Measurements from ENCODE around the gene LENG9. TPM values are rescaled to one million over a fixed set of nuclear protein-coding genes. Genes with fewer than 3 reads are reported as not detected.

Gene LENG9
- total RNA-seq, 1 donor from 2014 or later: 8.4 TPM

DNA sequence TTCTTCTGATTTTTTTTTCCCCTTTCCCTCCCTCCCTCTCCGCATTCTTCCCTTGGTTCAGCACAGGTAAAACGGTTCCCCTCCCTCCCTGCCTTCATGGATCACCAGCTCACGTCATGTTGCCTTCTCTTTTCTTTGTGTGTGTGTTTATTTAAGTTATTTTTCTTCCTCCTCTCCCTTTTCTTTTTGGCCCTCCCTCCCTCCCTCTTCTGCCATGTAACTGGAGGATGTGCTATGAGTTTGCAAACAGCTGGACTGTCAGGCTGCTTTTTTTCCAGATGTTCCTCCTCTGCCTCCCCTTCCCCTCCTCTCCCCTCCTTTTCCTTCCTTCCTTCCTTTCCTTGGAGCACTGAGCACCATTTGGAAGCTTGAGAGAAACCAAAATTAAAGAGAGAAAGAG, 2.0 kb downstream of the LENG9 start:
- H3K4me3 Mint-ChIP-seq: peak overlapping the region; percentile 74
- H3K4me1 Mint-ChIP-seq (ENCODE audit: low read depth): peaks cover 31% of the 10 kb centered on the region
- no peak for DNase-seq (ENCODE audit: low spot score)
- intact Hi-C loops (cut with micrococcal nuclease): loop anchor here (5.0 to 10.0 kb wide), 3 partner anchors 876 to 1267 kb away; partner anchors contain the start of genes CCDC106, KMT5C, ZNF580 and ZNF581
- H3K36me3 Mint-ChIP-seq (ENCODE audit: low read depth): peaks cover 31% of the 10 kb centered on the region
- H3K27me3 Mint-ChIP-seq (ENCODE audit: insufficient read depth): peaks cover 6% of the 10 kb centered on the region
- H3K9me3 Mint-ChIP-seq: no peaks in the 10 kb centered on the region
- no peak overlapping the region for H3K27ac Mint-ChIP-seq

DNA sequence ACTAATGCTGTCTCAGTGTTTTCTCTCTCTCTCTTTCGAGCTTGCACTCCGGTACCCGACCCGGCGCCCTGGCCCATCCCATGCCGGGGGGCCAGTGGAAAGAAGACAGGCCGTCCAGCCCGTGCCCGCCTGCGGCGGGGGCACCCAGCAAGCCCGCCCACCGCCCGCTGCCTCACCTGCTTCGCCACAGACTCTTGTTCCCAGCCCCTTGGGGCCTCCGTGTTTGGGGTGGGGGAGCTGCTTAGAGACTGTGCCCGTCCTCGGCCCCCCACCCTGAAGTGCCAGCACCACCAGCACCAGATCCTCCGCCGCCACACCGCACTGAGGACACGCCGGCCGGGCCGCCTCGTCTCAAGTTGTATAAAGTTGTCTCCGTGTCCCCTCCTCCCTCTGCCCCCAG, 2.4 kb downstream of the LENG9 start:
- intact Hi-C loops (cut with micrococcal nuclease): loop anchor here (5.0 to 10.0 kb wide), 3 partner anchors 876 to 1266 kb away; partner anchors contain the start of genes CCDC106, KMT5C, ZNF580 and ZNF581
- H3K9me3 Mint-ChIP-seq: no peaks in the 10 kb centered on the region
- no peak for DNase-seq (ENCODE audit: low spot score)
- peaks cover 31% of the 10 kb centered on the region for H3K4me1 Mint-ChIP-seq (ENCODE audit: low read depth)
- peaks cover 31% of the 10 kb centered on the region for H3K36me3 Mint-ChIP-seq (ENCODE audit: low read depth)
- peak overlapping the region; percentile 74 for H3K4me3 Mint-ChIP-seq
- peaks cover 2% of the 10 kb centered on the region for H3K27me3 Mint-ChIP-seq (ENCODE audit: insufficient read depth)
- H3K27ac Mint-ChIP-seq: no peak overlapping the region

DNA sequence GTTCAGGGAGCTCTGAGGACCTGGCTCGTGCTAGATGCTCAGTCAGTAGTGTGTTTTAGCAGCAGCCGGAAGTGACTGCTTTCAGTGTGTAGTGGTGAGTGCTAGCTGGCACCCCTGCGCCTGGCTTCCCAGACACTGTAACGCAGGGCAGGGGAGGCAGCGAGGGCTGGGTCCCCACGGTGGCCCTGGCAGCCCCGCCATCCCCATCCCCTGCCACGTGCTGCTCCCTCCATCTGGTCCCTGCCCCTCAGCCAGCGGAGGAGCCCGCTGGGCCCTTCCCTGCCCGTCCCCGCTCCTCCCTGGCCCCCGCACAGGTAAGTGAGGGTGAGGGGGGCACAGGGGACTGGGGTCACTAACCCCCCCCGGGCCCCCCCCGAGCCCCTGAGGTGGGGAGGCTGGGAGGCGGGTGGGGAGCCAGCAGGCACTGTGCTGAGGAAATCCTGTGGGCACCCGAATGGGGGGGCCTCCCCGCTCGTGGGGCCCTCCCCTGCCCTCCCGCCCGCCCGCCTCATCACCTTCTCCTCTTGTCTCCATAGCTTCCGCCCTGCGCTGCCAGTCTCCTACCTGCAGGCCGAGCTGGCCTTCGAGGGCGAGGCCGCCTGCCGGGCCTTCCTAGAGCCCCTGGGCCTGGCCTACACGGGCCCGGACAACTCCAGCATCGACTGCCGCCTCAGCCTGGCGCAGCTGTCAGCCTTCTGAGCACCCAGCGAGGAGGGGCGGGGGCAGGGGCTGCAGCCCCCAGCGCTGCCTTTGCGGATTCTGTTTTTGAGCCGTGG, 3.2 kb downstream of the LENG9 start:
- H3K4me3 Mint-ChIP-seq: no peak overlapping the region
- H3K27me3 Mint-ChIP-seq (ENCODE audit: insufficient read depth): peaks cover 2% of the 10 kb centered on the region
- no peaks in the 10 kb centered on the region for H3K9me3 Mint-ChIP-seq
- intact Hi-C loops (cut with micrococcal nuclease): loop anchor here (5.0 to 10.0 kb wide), 3 partner anchors 877 to 1266 kb away; partner anchors contain the start of genes CCDC106, KMT5C, ZNF580 and ZNF581
- H3K27ac Mint-ChIP-seq: peak overlapping the region; percentile 63
- peaks cover 33% of the 10 kb centered on the region for H3K36me3 Mint-ChIP-seq (ENCODE audit: low read depth)
- no peak for DNase-seq (ENCODE audit: low spot score)
- H3K4me1 Mint-ChIP-seq (ENCODE audit: low read depth): peaks cover 31% of the 10 kb centered on the region

DNA sequence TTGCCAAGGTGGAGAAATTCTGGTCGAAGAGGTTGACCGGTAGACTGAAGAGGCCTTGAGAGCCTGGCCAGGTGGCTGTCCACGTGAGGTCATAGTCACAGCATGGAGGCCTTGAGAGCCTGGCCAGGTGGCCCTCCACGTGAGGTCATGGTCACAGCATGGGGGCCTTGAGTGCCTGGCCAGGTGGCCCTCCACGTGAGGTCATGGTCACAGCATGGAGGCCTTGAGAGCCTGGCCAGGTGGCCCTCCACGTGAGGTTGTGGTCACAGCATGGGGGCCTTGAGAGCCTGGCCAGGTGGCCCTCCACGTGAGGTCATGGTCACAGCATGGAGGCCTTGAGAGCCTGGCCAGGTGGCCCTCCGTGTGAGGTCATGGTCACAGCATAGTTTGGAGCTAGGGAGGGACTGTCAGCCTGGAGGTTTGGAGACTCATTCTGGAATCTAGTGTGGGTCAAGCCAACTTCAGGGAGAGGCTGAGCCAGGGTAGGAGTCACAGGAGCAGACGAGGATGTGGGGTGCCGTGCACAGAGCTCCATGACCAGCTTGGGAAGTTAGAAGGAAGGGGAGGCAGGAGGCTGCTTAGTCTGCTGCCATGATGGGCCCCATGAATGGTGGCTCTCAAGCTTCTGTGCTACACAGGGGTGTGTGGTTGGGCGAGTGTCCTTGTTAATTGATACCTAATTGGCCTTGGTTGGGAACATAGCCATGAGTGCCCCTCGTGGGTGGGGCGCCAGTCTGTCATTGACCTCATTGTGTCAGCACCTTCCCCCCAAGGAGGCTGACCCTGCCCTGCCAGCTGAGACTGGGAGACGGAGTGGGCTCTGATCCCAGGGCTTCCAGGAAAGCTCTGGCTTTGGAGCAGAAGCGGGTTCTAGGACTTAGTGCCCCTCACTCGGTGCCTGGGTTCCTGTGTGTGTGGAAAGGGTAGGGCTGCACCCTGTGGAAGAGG, 4.0 kb downstream of the LENG9 start:
- intact Hi-C loops (cut with micrococcal nuclease): loop anchor here (5.0 to 10.0 kb wide), 3 partner anchors 878 to 1265 kb away; partner anchors contain the start of genes CCDC106, KMT5C, ZNF580 and ZNF581
- Mint-ChIP-seq H3K4me1 (ENCODE audit: low read depth) (peaks cover 26% of the 10 kb centered on the region), H3K9me3 (no peaks in the 10 kb centered on the region), H3K4me3 (peak overlapping the region; percentile 45), H3K27ac (peak overlapping the region; percentile 63), H3K27me3 (ENCODE audit: insufficient read depth) (no peaks in the 10 kb centered on the region), H3K36me3 (ENCODE audit: low read depth) (peaks cover 39% of the 10 kb centered on the region)
- no peak for DNase-seq (ENCODE audit: low spot score)

DNA sequence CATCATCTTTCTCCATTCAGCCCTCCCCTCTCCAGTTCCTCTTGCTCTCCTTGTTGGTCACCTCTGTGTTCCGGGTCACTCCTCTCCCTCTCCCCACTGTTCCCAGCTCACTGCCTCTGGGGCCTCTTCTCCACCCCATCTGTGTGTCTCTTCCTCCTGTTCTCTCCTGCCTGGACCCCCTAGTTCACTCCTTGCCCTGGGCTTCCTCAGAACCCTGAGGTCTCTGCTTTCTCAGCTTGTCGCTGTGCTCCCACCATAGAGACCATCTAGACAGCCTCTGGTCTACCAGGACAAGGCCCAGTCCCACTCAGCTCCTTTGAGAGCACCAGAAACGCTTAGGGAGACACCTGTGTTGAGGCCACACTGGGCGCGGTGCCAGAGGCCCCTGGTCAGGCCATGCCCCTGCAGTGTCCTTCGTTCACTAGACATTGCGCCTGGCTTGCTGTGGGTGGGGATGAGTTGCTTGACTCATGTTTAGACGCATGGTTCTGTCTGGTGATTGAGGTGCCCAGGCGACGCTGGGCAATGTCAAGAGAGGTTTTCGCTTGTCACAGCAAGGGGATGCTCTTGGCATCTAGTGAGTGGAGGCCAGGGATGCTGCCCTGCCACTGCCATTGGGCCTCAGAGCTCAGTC, 4.8 kb downstream of the LENG9 start:
- intact Hi-C loops (cut with micrococcal nuclease): no loop called here
- peaks cover 44% of the 10 kb centered on the region for H3K36me3 Mint-ChIP-seq (ENCODE audit: low read depth)
- peaks cover 26% of the 10 kb centered on the region for H3K4me1 Mint-ChIP-seq (ENCODE audit: low read depth)
- no peaks in the 10 kb centered on the region for H3K27me3 Mint-ChIP-seq (ENCODE audit: insufficient read depth)
- no peak overlapping the region for H3K27ac Mint-ChIP-seq
- no peak for DNase-seq (ENCODE audit: low spot score)
- no peaks in the 10 kb centered on the region for H3K9me3 Mint-ChIP-seq
- H3K4me3 Mint-ChIP-seq: no peak overlapping the region

DNA sequence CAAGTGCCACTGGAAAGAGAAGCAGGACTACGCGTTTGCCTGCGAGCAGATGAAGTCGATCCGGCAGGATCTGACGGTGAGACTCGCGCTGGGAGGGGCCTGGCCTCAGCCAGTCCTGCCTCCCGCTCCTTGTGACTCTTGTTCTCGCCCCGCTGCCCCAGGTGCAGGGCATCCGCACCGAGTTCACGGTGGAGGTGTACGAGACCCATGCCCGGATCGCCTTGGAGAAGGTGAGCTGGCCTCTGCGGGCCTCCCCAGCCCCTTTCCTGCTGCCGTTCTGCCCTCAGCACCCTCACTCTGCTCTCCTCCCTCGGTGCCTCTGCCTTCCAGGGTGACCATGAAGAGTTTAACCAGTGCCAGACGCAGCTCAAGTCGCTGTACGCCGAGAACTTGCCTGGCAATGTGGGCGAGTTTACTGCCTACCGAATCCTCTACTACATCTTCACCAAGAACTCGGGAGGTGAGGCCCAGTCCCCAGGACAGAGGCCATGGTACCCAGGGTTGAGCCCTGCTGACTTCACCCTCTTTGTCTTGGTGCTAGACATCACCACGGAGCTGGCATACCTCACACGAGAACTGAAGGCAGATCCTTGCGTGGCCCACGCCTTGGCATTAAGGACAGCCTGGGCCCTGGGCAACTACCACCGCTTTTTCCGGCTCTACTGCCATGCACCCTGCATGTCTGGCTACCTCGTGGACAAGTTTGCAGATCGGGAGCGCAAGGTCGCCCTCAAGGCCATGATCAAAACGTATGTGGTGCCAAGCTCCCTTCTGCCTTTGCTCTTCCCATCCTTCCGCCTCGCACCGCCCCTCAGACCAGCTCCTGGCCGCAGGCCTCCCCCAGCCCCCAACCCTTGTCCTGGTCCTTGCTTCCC, 5.6 kb downstream of the LENG9 start:
- no peak overlapping the region for H3K4me3 Mint-ChIP-seq
- no peaks in the 10 kb centered on the region for H3K9me3 Mint-ChIP-seq
- H3K4me1 Mint-ChIP-seq (ENCODE audit: low read depth): peaks cover 32% of the 10 kb centered on the region
- DNase-seq (ENCODE audit: low spot score): no peak
- H3K27ac Mint-ChIP-seq: no peak overlapping the region
- intact Hi-C loops (cut with micrococcal nuclease): no loop called here
- no peaks in the 10 kb centered on the region for H3K27me3 Mint-ChIP-seq (ENCODE audit: insufficient read depth)
- peaks cover 52% of the 10 kb centered on the region for H3K36me3 Mint-ChIP-seq (ENCODE audit: low read depth)

DNA sequence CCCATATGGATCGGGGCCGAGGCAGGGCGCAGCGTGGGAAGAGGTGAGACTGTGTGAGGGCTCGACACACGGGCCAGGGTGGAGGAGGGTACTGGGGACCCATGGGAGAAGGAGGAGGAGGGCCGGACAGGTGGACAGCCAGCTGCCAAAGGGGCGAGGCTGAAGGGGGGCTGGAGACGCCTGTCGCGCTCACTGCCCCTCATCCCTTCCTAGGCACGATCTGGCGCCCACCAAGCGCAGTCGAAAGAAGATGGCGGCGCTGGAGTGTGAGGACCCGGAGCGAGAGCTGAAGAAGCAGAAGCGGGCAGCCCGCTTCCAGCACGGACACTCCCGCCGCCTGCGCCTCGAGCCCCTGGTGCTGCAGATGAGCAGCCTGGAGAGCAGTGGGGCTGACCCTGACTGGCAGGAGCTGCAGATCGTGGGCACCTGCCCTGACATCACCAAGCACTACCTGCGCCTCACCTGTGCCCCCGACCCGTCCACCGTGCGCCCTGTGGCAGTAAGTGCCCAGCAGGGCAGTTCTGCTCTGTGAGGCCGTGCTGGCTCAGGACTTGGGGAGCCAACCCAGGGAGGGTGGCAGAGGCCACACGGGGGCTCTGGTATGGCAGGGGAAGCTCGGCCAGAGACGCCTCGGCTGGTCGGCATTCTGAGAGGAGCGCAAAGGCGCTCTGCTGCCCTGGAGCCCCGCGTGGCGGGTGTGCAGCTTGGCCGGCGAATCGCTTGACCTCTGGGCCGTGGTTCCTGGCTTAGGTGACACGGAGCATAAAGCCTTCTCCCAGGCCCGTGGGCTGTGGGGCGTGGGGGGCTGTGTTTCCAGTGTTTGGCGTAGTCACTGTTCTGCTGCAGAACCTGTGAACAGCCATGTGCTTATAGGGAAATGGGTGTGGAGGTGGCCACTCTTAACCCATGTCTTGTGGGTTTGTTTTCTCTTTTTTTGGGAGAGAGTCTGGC, 6.9 kb downstream of the LENG9 start:
- no peak overlapping the region for H3K27ac Mint-ChIP-seq

DNA sequence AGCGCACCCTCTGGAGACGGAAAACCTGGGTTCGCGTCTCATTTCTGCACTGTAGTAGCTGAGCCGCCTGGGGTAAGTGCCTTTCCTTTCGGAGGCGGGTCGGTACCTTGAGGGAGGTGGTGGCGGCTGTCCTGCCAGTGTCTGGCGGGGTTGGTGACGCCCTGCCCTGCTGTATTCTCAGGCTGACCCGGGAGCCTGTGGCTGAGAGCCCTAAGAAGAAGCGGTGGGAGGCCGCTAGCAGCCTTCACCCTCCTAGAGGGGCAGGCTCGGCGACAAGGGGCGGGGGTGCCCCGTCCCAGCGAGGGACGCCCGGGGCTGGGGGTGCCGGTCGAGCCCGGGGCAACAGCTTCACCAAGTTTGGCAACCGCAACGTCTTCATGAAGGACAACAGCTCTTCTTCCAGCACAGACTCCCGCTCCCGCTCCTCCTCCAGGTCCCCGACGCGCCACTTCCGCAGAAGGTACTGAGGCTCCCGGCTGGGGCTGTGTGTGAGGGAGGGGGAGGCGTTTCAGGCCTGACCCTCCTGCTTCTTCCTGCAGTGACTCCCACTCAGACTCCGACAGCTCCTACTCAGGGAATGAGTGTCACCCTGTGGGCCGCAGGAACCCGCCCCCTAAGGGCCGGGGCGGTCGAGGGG, 7.7 kb downstream of the LENG9 start:
- Mint-ChIP-seq H3K4me3 (no peak overlapping the region), H3K27me3 (ENCODE audit: insufficient read depth) (no peaks in the 10 kb centered on the region), H3K4me1 (ENCODE audit: low read depth) (peaks cover 38% of the 10 kb centered on the region), H3K27ac (no peak overlapping the region), H3K9me3 (no peaks in the 10 kb centered on the region), H3K36me3 (ENCODE audit: low read depth) (peaks cover 58% of the 10 kb centered on the region)
- no peak for DNase-seq (ENCODE audit: low spot score)
- intact Hi-C loops (cut with micrococcal nuclease): no loop called here

More for the DNA sequence above, 6.9 kb downstream of the LENG9 start:
- Mint-ChIP-seq H3K36me3 (ENCODE audit: low read depth) (peaks cover 56% of the 10 kb centered on the region), H3K4me1 (ENCODE audit: low read depth) (peaks cover 32% of the 10 kb centered on the region), H3K4me3 (no peak overlapping the region), H3K27me3 (ENCODE audit: insufficient read depth) (no peaks in the 10 kb centered on the region), H3K9me3 (no peaks in the 10 kb centered on the region)
- intact Hi-C loops (cut with micrococcal nuclease): no loop called here
- no peak for DNase-seq (ENCODE audit: low spot score)

DNA sequence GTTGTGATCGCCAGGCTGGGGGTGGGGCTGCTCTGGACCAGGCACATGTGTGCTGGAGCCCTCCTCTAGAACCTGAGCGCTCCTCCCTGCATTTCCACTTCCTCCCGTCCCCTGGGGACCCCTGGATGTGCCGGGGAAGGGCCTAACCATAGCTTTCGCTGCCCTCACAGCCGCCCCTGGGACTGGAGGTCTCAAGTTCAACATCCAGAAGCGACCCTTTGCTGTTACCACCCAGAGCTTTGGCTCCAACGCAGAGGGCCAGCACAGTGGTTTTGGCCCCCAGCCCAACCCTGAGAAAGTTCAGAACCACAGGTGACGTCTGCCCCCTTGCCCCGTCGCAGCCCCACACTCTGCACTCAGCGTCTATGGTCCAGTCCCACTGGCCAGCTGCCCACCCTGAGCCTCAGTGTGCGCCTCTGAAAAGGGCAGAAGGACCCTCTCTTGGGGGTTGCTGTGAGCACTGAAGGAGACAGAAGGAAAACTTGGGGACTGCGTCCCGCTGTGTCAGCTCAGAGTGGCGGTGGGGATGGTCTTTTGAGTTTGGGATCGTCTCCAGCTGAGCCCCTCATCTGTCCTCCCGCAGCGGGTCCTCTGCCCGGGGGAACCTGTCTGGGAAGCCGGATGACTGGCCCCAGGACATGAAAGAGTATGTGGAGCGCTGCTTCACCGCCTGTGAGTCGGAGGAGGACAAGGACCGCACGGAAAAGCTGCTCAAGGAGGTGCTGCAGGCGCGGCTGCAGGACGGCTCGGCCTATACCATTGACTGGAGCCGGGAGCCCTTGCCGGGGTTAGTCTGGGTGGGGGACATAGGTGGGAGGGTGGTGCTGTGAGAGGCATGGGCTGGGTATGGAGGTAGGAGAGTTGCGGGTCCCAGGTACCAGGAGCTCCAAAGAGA, 8.6 kb downstream of the LENG9 start:
- intact Hi-C loops (cut with micrococcal nuclease): no loop called here
- DNase-seq (ENCODE audit: low spot score): no peak
- Mint-ChIP-seq H3K27ac (no peak overlapping the region), H3K4me3 (no peak overlapping the region), H3K27me3 (ENCODE audit: insufficient read depth) (no peaks in the 10 kb centered on the region), H3K4me1 (ENCODE audit: low read depth) (peaks cover 47% of the 10 kb centered on the region), H3K9me3 (no peaks in the 10 kb centered on the region), H3K36me3 (ENCODE audit: low read depth) (peaks cover 63% of the 10 kb centered on the region)
